ENCODE results near the gene SPATS2L. TPM values are rescaled to one million over a fixed set of nuclear protein-coding genes. Genes with fewer than 3 reads are reported as not detected.

The SPATS2L gene
- total and polyA plus RNA-seq, 9 donors = 36.5 to 93.0 (median 70.6) TPM

GRCh38 chr2:200490001-200490400, 183.5 kb downstream of the SPATS2L start:
- Histone ChIP-seq H3K27me3 (no peaks in the 10 kb centered on the region), H3K4me1 (ENCODE audit: insufficient read depth) (no peaks in the 10 kb centered on the region), H3K4me3 (no peak overlapping the region), H3K27ac (no peak overlapping the region), H3K9me3 (no peaks in the 10 kb centered on the region), H3K36me3 (no peaks in the 10 kb centered on the region)
- WGBS, 3 donors = 96% methylated on average over 20 to 22 of the region's 22 CpGs
- intact Hi-C loops (cut with DNase I) = no loop called here
- TF ChIP-seq POLR2A (IDR thresholded peaks at IDR 0.05) (no peak), EP300 (IDR thresholded peaks at IDR 0.05) (no peak)
- TF ChIP-seq, protein P1, sequence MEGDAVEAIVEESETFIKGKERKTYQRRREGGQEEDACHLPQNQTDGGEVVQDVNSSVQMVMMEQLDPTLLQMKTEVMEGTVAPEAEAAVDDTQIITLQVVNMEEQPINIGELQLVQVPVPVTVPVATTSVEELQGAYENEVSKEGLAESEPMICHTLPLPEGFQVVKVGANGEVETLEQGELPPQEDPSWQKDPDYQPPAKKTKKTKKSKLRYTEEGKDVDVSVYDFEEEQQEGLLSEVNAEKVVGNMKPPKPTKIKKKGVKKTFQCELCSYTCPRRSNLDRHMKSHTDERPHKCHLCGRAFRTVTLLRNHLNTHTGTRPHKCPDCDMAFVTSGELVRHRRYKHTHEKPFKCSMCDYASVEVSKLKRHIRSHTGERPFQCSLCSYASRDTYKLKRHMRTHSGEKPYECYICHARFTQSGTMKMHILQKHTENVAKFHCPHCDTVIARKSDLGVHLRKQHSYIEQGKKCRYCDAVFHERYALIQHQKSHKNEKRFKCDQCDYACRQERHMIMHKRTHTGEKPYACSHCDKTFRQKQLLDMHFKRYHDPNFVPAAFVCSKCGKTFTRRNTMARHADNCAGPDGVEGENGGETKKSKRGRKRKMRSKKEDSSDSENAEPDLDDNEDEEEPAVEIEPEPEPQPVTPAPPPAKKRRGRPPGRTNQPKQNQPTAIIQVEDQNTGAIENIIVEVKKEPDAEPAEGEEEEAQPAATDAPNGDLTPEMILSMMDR (IDR thresholded peaks at IDR 0.05) = no peak
- DNase-seq = no peak

DNA sequence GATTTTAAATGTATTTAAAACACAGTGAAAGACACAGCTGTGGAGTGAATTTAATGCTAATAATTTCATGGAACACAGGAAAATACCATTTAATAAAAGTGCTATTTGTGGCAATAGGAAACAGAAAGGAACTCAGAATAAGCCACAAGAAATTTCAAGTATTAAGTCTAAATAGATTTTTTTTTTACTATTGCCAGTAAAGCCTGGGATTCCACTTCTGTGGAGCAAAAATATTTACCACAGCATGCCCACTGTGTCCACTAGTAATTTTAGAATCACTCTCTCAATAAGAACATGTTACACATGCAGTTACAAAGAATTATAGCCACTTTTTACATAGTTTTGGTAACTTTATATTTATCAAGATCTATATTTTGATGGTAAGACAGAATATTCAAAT, 186.2 kb downstream of the SPATS2L start:
- Histone ChIP-seq H3K4me1 (ENCODE audit: insufficient read depth) (no peaks in the 10 kb centered on the region), H3K4me3 (no peak overlapping the region), H3K9me3 (no peaks in the 10 kb centered on the region), H3K27ac (no peak overlapping the region), H3K27me3 (no peaks in the 10 kb centered on the region), H3K36me3 (no peaks in the 10 kb centered on the region)
- intact Hi-C loops (cut with DNase I) = no loop called here
- no peak for DNase-seq
- TF ChIP-seq POLR2A (IDR thresholded peaks at IDR 0.05) = no peak
- TF ChIP-seq EP300 (IDR thresholded peaks at IDR 0.05) = no peak
- TF ChIP-seq, protein P1 (IDR thresholded peaks at IDR 0.05) = no peak

DNA sequence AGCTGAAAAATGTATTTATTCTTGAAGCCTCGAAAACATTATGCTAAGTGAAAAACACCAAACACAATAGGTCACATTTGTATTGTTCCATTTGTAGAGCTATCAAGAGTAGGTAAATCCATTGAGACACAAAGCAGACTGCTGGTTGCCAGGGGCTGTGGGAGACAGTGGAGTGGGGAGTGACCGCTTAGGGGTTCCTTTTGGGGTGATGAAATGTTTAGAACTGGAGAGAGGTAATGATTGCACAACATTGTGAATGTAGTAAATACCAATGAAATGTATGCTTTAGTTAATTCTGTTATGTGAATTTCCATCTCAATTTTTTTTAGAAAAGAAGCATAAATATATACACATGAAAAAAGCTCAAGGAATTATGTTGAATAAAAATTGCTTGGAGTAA, 187.6 kb downstream of the SPATS2L start:
- intact Hi-C loops (cut with DNase I) = no loop called here
- TF ChIP-seq POLR2A (IDR thresholded peaks at IDR 0.05) = no peak
- no peak for TF ChIP-seq EP300 (IDR thresholded peaks at IDR 0.05)
- TF ChIP-seq, protein P1 (IDR thresholded peaks at IDR 0.05) = no peak
- no peak for DNase-seq
- Histone ChIP-seq H3K9me3 (no peaks in the 10 kb centered on the region), H3K36me3 (no peaks in the 10 kb centered on the region), H3K4me1 (ENCODE audit: insufficient read depth) (no peaks in the 10 kb centered on the region), H3K4me3 (no peak overlapping the region), H3K27ac (no peak overlapping the region), H3K27me3 (no peaks in the 10 kb centered on the region)
- 70 to 94% (median 91%) methylated on average over 2 of the region's 2 CpGs for WGBS, 3 donors

- no peak for DNase-seq
- intact Hi-C loops (cut with DNase I) = no loop called here
- WGBS, 3 donors = 95 to 100% (median 96%) methylated on average over 1 of the region's 1 CpG
- no peak overlapping the region for H3K27ac ChIP-seq
- no peak for TF ChIP-seq EP300 (IDR thresholded peaks at IDR 0.05)
- TF ChIP-seq, protein P1 (IDR thresholded peaks at IDR 0.05) = no peak
- no peak for TF ChIP-seq POLR2A (IDR thresholded peaks at IDR 0.05)
- no peak overlapping the region for H3K4me3 ChIP-seq
- no peaks in the 10 kb centered on the region for H3K9me3 ChIP-seq
- H3K36me3 ChIP-seq = no peaks in the 10 kb centered on the region
- no peaks in the 10 kb centered on the region for H3K4me1 ChIP-seq (ENCODE audit: insufficient read depth)
- no peaks in the 10 kb centered on the region for H3K27me3 ChIP-seq
Measured at GRCh38 chr2:200496696-200497095, 190.2 kb downstream of the SPATS2L start.

Measured in ovary (tissue), 9 donors.